OCI-LY7 (cell line): ENCODE data around the gene LDLRAD2. TPM values are rescaled to one million over a fixed set of nuclear protein-coding genes. Genes with fewer than 3 reads are reported as not detected.

Experiments
- BruUV-seq: library from RNA; stranded (reverse); fragments of 400-500 nt; replicated peaks from 2 replicates; lab custom pipeline; 2021; lab: Mats Ljungman, UMichigan
- CTCF ChIA-PET: fragments of 300-600 bp; sonication (Branson Sonifier 250); formaldehyde crosslinking; loops from one replicate; lab custom pipeline; 2022; ENCODE audit warnings: antibody characterized with exemption; ENCODE audit not compliant: unreplicated experiment; lab: Charles Lee
- POLR2A ChIA-PET: fragments of 300-600 bp; sonication (Branson Sonifier 250); formaldehyde crosslinking; loops from one replicate; lab custom pipeline; 2022; ENCODE audit warnings: antibody characterized with exemption; lab: Charles Lee
- DNase-seq: peaks from one replicate; pipeline ENCODE4 v3.0.0-alpha.2; 2015; ENCODE audit warnings: low spot score
- H2AFZ ChIP-seq: fragments of 200-600 bp; sonication (generic), shearing (Covaris generic); 2 replicates; pipeline ENCODE4 v1.6.1; 2014; ENCODE audit warnings: mild to moderate bottlenecking, antibody characterized with exemption, low read length, moderate library complexity
- H3K27ac ChIP-seq: fragments of 200-600 bp; sonication (generic); 2 replicates; pipeline ENCODE4 v1.5.1; 2014; ENCODE audit warnings: mixed run types, low read depth, mild to moderate bottlenecking, moderate library complexity, low read length, inconsistent platforms; ENCODE audit not compliant: poor library complexity, severe bottlenecking
- H3K36me3 ChIP-seq: fragments of 200-600 bp; sonication (generic); 2 replicates; pipeline ENCODE4 v1.6.1; 2014; ENCODE audit warnings: mild to moderate bottlenecking, antibody characterized with exemption, low read length, moderate library complexity, mixed read lengths; ENCODE audit not compliant: insufficient read depth
- H3K4me1 ChIP-seq: fragments of 200-600 bp; sonication (generic); 2 replicates; pipeline ENCODE4 v1.5.1; 2014; ENCODE audit warnings: mild to moderate bottlenecking, low read length; ENCODE audit not compliant: insufficient read depth, poor library complexity, severe bottlenecking
- H3K4me2 ChIP-seq: fragments of 200-600 bp; sonication (generic); 2 replicates; pipeline ENCODE4 v1.6.1; 2014; ENCODE audit warnings: mild to moderate bottlenecking, low read length
- H3K4me3 ChIP-seq: fragments of 200-600 bp; sonication (generic); 2 replicates; pipeline ENCODE4 v1.5.1; 2014; ENCODE audit warnings: mild to moderate bottlenecking, low read depth, low read length; ENCODE audit not compliant: poor library complexity, severe bottlenecking
- H3K79me2 ChIP-seq: fragments of 200-600 bp; sonication (generic); 2 replicates; pipeline ENCODE4 v1.6.1; 2016; ENCODE audit warnings: low read depth, mild to moderate bottlenecking, low read length, moderate library complexity, mixed read lengths; ENCODE audit not compliant: insufficient read depth
- H3K9me2 ChIP-seq: fragments of 200-600 bp; sonication (generic); 2 replicates; pipeline ENCODE4 v1.6.1; 2016; ENCODE audit warnings: mild to moderate bottlenecking, low read length, mixed read lengths; ENCODE audit not compliant: insufficient read depth
- H3K9me3 ChIP-seq: fragments of 200-600 bp; sonication (generic); 2 replicates; pipeline ENCODE4 v1.6.1; 2014; ENCODE audit warnings: mild to moderate bottlenecking, mixed run types, low read length, mixed read lengths
- H4K20me1 ChIP-seq: fragments of 200-600 bp; sonication (generic); 2 replicates; pipeline ENCODE4 v1.6.1; 2014; ENCODE audit warnings: mild to moderate bottlenecking, antibody characterized with exemption, low read length, moderate library complexity, mixed read lengths; ENCODE audit not compliant: insufficient read depth
- CTCF ChIP-seq: fragments of 200-600 bp; sonication (generic); conservative IDR thresholded peaks from 2 replicates; pipeline ENCODE4 v1.5.1; 2014; ENCODE audit warnings: mild to moderate bottlenecking, antibody characterized with exemption, low read length, moderate library complexity, mixed read lengths
- EZH2phosphoT487 ChIP-seq: fragments of 200-600 bp; sonication (generic); IDR thresholded peaks from 2 replicates; pipeline ENCODE4 v1.6.1; 2018; ENCODE audit warnings: low read depth, borderline replicate concordance, mild to moderate bottlenecking, mixed run types, antibody characterized with exemption, low read length, moderate library complexity, mixed read lengths
- intact Hi-C: fragments of 100-400 bp; cut with micrococcal nuclease; formaldehyde crosslinking; loops from one replicate; pipeline ENCODE4 v1.10.0; 2022; ENCODE audit not compliant: unreplicated experiment
- total RNA-seq, 2 experiments: library from RNA; depleted of rRNA in 1 of 2; stranded (reverse); fragments of >200 nt in 1 of 2; shearing (Covaris generic) in 1 of 2; gene quantifications; 2 replicates each; pipeline ENCODE4 v1.2.3, GENCODE V29; 2014 to 2022

Gene LDLRAD2
- total RNA-seq, 2 experiments from 2014 or later: not detected

DNA sequence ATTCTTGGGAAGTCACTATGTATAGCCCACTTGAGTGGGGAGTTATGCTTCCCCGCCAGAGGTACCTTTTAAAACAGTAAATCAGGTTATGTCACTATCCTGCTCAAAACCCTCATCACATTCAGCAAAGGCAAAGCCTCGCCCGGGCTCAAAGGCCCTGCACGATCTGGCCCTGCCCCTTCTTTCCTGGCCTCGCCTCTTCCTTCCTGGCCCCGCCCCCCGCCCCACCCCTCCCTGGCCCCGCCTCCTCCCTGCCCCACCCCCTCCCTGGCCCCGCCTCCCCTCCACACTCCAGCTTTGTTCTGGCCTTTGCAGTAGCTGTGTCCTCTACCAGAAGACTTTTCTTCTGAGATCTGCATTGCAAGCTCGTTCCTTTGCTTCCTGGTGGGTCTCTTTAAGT lies 6.6 kb downstream of the LDLRAD2 start:
- H3K36me3 ChIP-seq: no peaks in the 10 kb centered on the region
- H3K4me2 ChIP-seq: no peak overlapping the region
- CTCF ChIA-PET: no interaction called here
- H3K4me1 ChIP-seq: peaks cover 3% of the 10 kb centered on the region
- no TSS peak for BruUV-seq
- no peaks in the 10 kb centered on the region for H3K9me3 ChIP-seq
- H3K9me2 ChIP-seq: no peaks in the 10 kb centered on the region
- DNase-seq: peak; percentile 75
- no peaks in the 10 kb centered on the region for H4K20me1 ChIP-seq
- TF ChIP-seq CTCF: no peak
- TF ChIP-seq EZH2phosphoT487: no peak
- intact Hi-C loops: no loop called here
- H3K27ac ChIP-seq: no peak overlapping the region
- no peaks in the 10 kb centered on the region for H3K79me2 ChIP-seq
- H3K4me3 ChIP-seq: no peak overlapping the region
- H2AFZ ChIP-seq: no peak overlapping the region
- POLR2A ChIA-PET: interaction anchor here (0.6 kb wide), 1 partner anchor 136 kb away, joined by 3 read pairs; no protein-coding TSS in a partner anchor

DNA sequence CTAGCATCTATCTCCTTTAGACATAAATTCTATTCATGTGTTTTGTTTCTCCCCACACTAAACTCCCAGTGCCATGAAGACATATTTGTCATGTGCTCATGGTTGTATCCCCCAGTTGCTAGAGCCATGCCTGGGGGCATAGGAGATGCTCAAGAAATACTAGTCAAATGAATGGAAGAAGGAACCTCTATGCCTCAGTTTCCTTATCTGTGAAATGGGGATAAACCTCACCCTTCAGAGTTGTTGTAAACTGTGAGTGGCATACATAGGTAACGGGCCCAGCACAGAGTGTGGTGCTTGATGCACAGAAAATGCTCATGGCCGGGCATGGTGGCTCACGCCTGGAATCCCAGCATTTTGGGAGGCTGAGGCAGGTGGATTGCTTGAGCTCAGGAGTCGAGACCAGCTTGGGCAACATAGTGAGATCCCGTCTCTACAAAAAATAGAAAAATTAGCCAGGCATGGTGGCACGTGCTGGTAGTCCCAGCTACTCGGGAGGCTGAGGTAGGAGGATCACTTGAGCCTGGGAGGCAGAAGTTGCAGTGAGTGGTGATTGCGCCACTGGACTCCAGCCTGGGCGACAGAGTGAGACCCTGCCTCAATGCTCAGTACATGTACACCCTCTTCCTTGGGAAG lies 8.7 kb downstream of the LDLRAD2 start:
- H2AFZ ChIP-seq: no peak overlapping the region
- no peaks in the 10 kb centered on the region for H3K9me3 ChIP-seq
- H3K9me2 ChIP-seq: no peaks in the 10 kb centered on the region
- BruUV-seq: no TSS peak
- H4K20me1 ChIP-seq: no peaks in the 10 kb centered on the region
- no peaks in the 10 kb centered on the region for H3K36me3 ChIP-seq
- H3K4me2 ChIP-seq: no peak overlapping the region
- no peaks in the 10 kb centered on the region for H3K79me2 ChIP-seq
- DNase-seq: no peak
- H3K4me1 ChIP-seq: peaks cover 3% of the 10 kb centered on the region
- no peak overlapping the region for H3K27ac ChIP-seq
- ChIA-PET CTCF (interaction anchor here (0.7 kb wide), 1 partner anchor 286 kb away, joined by 5 read pairs; no protein-coding TSS in a partner anchor), POLR2A (no interaction called here)
- no peak overlapping the region for H3K4me3 ChIP-seq
- no peak for TF ChIP-seq EZH2phosphoT487
- TF ChIP-seq CTCF: no peak
- intact Hi-C loops: no loop called here

GRCh38 chr1:21821385-21822019 lies 9.4 kb downstream of the LDLRAD2 start:
- POLR2A ChIA-PET: no interaction called here
- Histone ChIP-seq H2AFZ (no peak overlapping the region), H3K4me3 (no peak overlapping the region), H3K9me2 (no peaks in the 10 kb centered on the region), H3K36me3 (no peaks in the 10 kb centered on the region), H3K79me2 (no peaks in the 10 kb centered on the region), H3K4me2 (no peak overlapping the region), H3K27ac (no peak overlapping the region), H3K9me3 (no peaks in the 10 kb centered on the region), H3K4me1 (peaks cover 3% of the 10 kb centered on the region), H4K20me1 (no peaks in the 10 kb centered on the region)
- CTCF ChIA-PET: interaction anchor here (0.7 kb wide), 1 partner anchor 286 kb away, joined by 5 read pairs; no protein-coding TSS in a partner anchor
- intact Hi-C loops: no loop called here
- TF ChIP-seq EZH2phosphoT487 (no peak), CTCF (no peak)
- DNase-seq: no peak
- no TSS peak for BruUV-seq
